CD8-positive, alpha-beta memory T cell (primary cell): ENCODE data around the gene CHST7. TPM values are rescaled to one million over a fixed set of nuclear protein-coding genes. Genes with fewer than 3 reads are reported as not detected.
"Not testable (repeated sequence)": the region's sequence is repeated elsewhere in the genome, so short reads cannot be mapped to it uniquely, and the experiment has no call there.

ENCODE experiments used
- CTCF ChIA-PET: fragments of 350-600 bp; sonication (Branson Sonifier 250); formaldehyde crosslinking; loops from one replicate; lab custom pipeline; 2021; ENCODE audit warnings: antibody characterized with exemption; lab: Charles Lee
- POLR2A ChIA-PET: fragments of 350-600 bp; sonication (Branson Sonifier 250); formaldehyde crosslinking; loops from one replicate; lab custom pipeline; 2021; ENCODE audit warnings: antibody characterized with exemption; lab: Charles Lee
- DNase-seq, 5 donors: peaks; one replicate each; pipeline versions ENCODE4 v3.0.0 to v3.0.0-alpha.2; 2020 to 2022; ENCODE audit warnings: mixed read lengths in 1 of 5
- H3K27ac ChIP-seq: one replicate; pipeline ENCODE4 v1.7.0; 2013; ENCODE audit warnings: low read depth, mild to moderate bottlenecking, low read length, moderate library complexity
- H3K27me3 ChIP-seq: 2 replicates; pipeline ENCODE4 v1.7.0; 2013; ENCODE audit warnings: low read length, mild to moderate bottlenecking; ENCODE audit not compliant: insufficient read depth, poor library complexity, severe bottlenecking
- H3K36me3 ChIP-seq: 2 replicates; pipeline ENCODE4 v1.7.0; 2013; ENCODE audit warnings: mild to moderate bottlenecking, low read length, moderate library complexity; ENCODE audit not compliant: insufficient read depth
- H3K4me1 ChIP-seq: 2 replicates; pipeline ENCODE4 v1.7.0; 2013; ENCODE audit warnings: mild to moderate bottlenecking, low read length, moderate library complexity; ENCODE audit not compliant: insufficient read depth
- H3K4me3 ChIP-seq: 2 replicates; pipeline ENCODE4 v1.7.0; 2013; ENCODE audit warnings: mild to moderate bottlenecking, low read length
- H3K9me3 ChIP-seq: 2 replicates; pipeline ENCODE4 v1.7.0; 2013; ENCODE audit warnings: mild to moderate bottlenecking, low read length
- H3K27ac Mint-ChIP-seq, 8 donors: one replicate each; pipeline ENCODE4 v1.8.0; 2020 to 2021; ENCODE audit warnings: mixed read lengths in 8 of 8, mild to moderate bottlenecking in 6 of 8, inconsistent platforms in 3 of 8, moderate library complexity in 3 of 8
- H3K27me3 Mint-ChIP-seq, 2 donors: one replicate each; pipeline ENCODE4 v1.8.0; 2020 to 2021; ENCODE audit warnings: mixed read lengths in 2 of 2, mild to moderate bottlenecking in 1 of 2, moderate library complexity in 1 of 2
- H3K36me3 Mint-ChIP-seq, 3 donors: one replicate each; pipeline ENCODE4 v1.8.0; 2020 to 2021; ENCODE audit warnings: mixed read lengths in 3 of 3, inconsistent platforms in 1 of 3, mild to moderate bottlenecking in 1 of 3
- H3K4me1 Mint-ChIP-seq, 3 donors: one replicate each; pipeline ENCODE4 v1.8.0; 2020 to 2021; ENCODE audit warnings: mixed read lengths in 3 of 3, inconsistent platforms in 1 of 3, mild to moderate bottlenecking in 1 of 3
- H3K4me3 Mint-ChIP-seq, 7 donors: one replicate each; pipeline ENCODE4 v1.8.0; 2020 to 2021; ENCODE audit warnings: mixed read lengths in 7 of 7, mild to moderate bottlenecking in 6 of 7, moderate library complexity in 4 of 7, inconsistent platforms in 2 of 7
- H3K9me3 Mint-ChIP-seq, 5 donors: one replicate each; pipeline ENCODE4 v1.8.0; 2020 to 2022; ENCODE audit warnings: mixed read lengths in 5 of 5, mild to moderate bottlenecking in 3 of 5, moderate library complexity in 2 of 5, inconsistent platforms in 1 of 5
- polyA plus RNA-seq: library from polyadenylated mRNA; unstranded; fragments of 300-500 nt; fragmentation: Illumina TruSeq; gene quantifications from one replicate; pipeline ENCODE4 v1.2.3, GENCODE V29; 2021
- total RNA-seq, 2 experiments: library from RNA; stranded (reverse); gene quantifications; one replicate each; pipeline ENCODE4 v1.2.3, GENCODE V29; 2021

The CHST7 gene
- total RNA-seq (1 to 10 TPM; 3.5 to 3.9 TPM), polyA plus RNA-seq (8.0 TPM)

- peak within 1 kb of the TSS; percentile 33 for H3K4me3 ChIP-seq
These were observed at the start of gene CHST7 for GRCh38 chrX:46573331-46573891. TSS of gene CHST7 (plus strand) at chrX:46573765. CDS start at chrX:46573932, 167 bp downstream.

GRCh38 chrX:46528640-46529039 lies 44.9 kb upstream of the CHST7 start:
- H3K36me3 Mint-ChIP-seq: peaks cover 0 to 18% (median 0%) of the 10 kb centered on the region in 3 donors
- H3K4me1 ChIP-seq, H3K4me3 ChIP-seq, CTCF ChIA-PET, H3K27ac Mint-ChIP-seq, H3K4me1 Mint-ChIP-seq, H3K27ac ChIP-seq, H3K27me3 ChIP-seq, H3K9me3 ChIP-seq, H3K27me3 Mint-ChIP-seq, H3K4me3 Mint-ChIP-seq, POLR2A ChIA-PET, H3K9me3 Mint-ChIP-seq, H3K36me3 ChIP-seq, DNase-seq: not testable (repeated sequence)

More at GRCh38 chrX:46573331-46573891, at the start of gene CHST7:
- peaks cover 39 to 47% (median 45%) of the 10 kb centered on the region in 3 donors for H3K4me1 Mint-ChIP-seq
- Histone ChIP-seq H3K36me3 (no peaks in the 10 kb centered on the region), H3K27ac (peak within 1 kb of the TSS; percentile 74), H3K4me1 (peaks cover 13% of the 10 kb centered on the region), H3K9me3 (no peaks in the 10 kb centered on the region), H3K27me3 (no peaks in the 10 kb centered on the region)
- H3K9me3 Mint-ChIP-seq: peaks cover 0 to 2% (median 0%) of the 10 kb centered on the region in 5 donors
- peak within 1 kb of the TSS; percentile 82 to 95 (median 88) for H3K27ac Mint-ChIP-seq
- peaks cover 0 to 5% (median 1%) of the 10 kb centered on the region in 3 donors for H3K36me3 Mint-ChIP-seq
- ChIA-PET POLR2A (interaction anchor here (1.0 to 1.2 kb wide), 3 partner anchors 14 to 69 kb away, joined by 3 to 6 read pairs (median 4); no protein-coding TSS in a partner anchor), CTCF (interaction anchor here (0.8 to 1.5 kb wide), 8 partner anchors 13 to 134 kb away, joined by 3 to 7 read pairs (median 4); no protein-coding TSS in a partner anchor)
- peak within 1 kb of the TSS; percentile 58 to 92 (median 82) for H3K4me3 Mint-ChIP-seq
- no peaks in the 10 kb centered on the region for H3K27me3 Mint-ChIP-seq
- DNase-seq: peak; percentile 16 to 78 (median 57)

- H3K27me3 Mint-ChIP-seq, POLR2A ChIA-PET, H3K4me3 ChIP-seq, H3K27ac ChIP-seq, H3K9me3 ChIP-seq, H3K4me1 ChIP-seq, H3K4me1 Mint-ChIP-seq, H3K4me3 Mint-ChIP-seq, H3K27me3 ChIP-seq, DNase-seq, CTCF ChIA-PET, H3K36me3 ChIP-seq, H3K9me3 Mint-ChIP-seq, H3K27ac Mint-ChIP-seq: not testable (repeated sequence)
- H3K36me3 Mint-ChIP-seq: peaks cover 0 to 18% (median 0%) of the 10 kb centered on the region in 3 donors
These were observed 43.7 kb upstream of the CHST7 start for GRCh38 chrX:46529740-46530403.

GRCh38 chrX:46530404-46530908 lies 43.1 kb upstream of the CHST7 start:
- H3K4me1 Mint-ChIP-seq, H3K36me3 ChIP-seq, H3K4me3 ChIP-seq, CTCF ChIA-PET, H3K4me1 ChIP-seq, H3K27me3 ChIP-seq, H3K9me3 Mint-ChIP-seq, H3K9me3 ChIP-seq, H3K27ac ChIP-seq, H3K4me3 Mint-ChIP-seq, DNase-seq, POLR2A ChIA-PET, H3K27me3 Mint-ChIP-seq: not testable (repeated sequence)
- Mint-ChIP-seq H3K36me3 (peaks cover 0 to 18% (median 0%) of the 10 kb centered on the region in 3 donors), H3K27ac (peak overlapping the region in 1 of 8 donors; percentile 10)

GRCh38 chrX:46531442-46531841 lies 42.1 kb upstream of the CHST7 start:
- Histone ChIP-seq H3K27ac (no peak overlapping the region), H3K4me1 (no peaks in the 10 kb centered on the region), H3K4me3 (no peak overlapping the region), H3K36me3 (no peaks in the 10 kb centered on the region), H3K27me3 (no peaks in the 10 kb centered on the region), H3K9me3 (no peaks in the 10 kb centered on the region)
- ChIA-PET CTCF (no interaction called here), POLR2A (no interaction called here)
- Mint-ChIP-seq H3K4me3 (no peak overlapping the region), H3K4me1 (no peaks in the 10 kb centered on the region), H3K27me3 (peaks cover 0 to 5% of the 10 kb centered on the region in 2 donors), H3K36me3 (peaks cover 0 to 17% (median 0%) of the 10 kb centered on the region in 3 donors), H3K9me3 (no peaks in the 10 kb centered on the region), H3K27ac (no peak overlapping the region)
- DNase-seq: no peak

DNA sequence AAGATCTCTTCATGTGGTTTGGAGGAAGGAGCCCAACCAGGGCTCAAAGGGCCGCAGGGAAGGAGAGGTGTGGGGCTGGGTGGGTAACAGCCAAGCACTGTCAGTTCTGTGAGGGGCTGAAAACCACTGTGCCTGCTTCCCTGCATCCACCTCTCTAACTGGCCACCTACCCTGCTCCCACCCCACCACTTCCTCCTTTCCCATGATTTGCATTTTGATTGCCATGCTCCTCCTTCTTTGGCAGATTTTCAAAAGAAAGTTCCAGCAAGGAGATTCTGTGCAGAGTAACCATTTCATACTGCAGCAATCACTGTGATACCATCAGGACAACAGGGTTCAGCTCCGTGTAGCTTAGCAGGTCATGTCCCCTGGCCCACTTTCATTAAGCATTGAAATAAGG lies 30.1 kb upstream of the CHST7 start:
- Mint-ChIP-seq H3K27ac (peak overlapping the region; percentile 7 to 98 (median 64)), H3K4me3 (peak overlapping the region in 3 of 7 donors; percentile 12 to 52 (median 34)), H3K9me3 (no peaks in the 10 kb centered on the region), H3K27me3 (peaks cover 0 to 5% of the 10 kb centered on the region in 2 donors), H3K4me1 (peaks cover 26 to 36% (median 28%) of the 10 kb centered on the region in 3 donors), H3K36me3 (peaks cover 0 to 29% (median 4%) of the 10 kb centered on the region in 3 donors)
- Histone ChIP-seq H3K9me3 (no peaks in the 10 kb centered on the region), H3K4me1 (peaks cover 25% of the 10 kb centered on the region), H3K27me3 (no peaks in the 10 kb centered on the region), H3K4me3 (no peak overlapping the region), H3K27ac (no peak overlapping the region), H3K36me3 (no peaks in the 10 kb centered on the region)
- DNase-seq: no peak
- ChIA-PET CTCF (no interaction called here), POLR2A (no interaction called here)

DNA sequence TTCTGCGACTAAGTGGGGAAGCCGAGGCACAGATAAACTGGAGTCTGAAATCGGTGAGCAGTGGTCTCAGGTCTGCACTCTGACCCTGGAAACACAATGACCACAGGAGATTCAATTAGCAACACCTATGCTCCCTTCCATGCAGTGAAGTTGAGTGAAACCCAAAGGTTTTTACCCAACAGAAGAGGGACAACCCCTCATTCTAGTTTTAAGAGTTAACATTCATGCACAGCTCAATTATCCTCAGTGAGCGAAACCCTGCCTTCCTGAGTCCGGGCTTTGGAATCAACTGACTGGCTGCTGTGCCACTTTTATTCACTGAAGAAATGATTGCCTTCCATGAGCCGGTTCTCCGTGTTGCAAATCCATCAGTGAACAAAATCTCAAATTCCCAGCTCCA lies 29.0 kb upstream of the CHST7 start:
- H3K4me3 Mint-ChIP-seq: peak overlapping the region; percentile 88 to 95 (median 95)
- H3K27me3 ChIP-seq, POLR2A ChIA-PET, CTCF ChIA-PET, H3K36me3 ChIP-seq, DNase-seq, H3K9me3 ChIP-seq, H3K9me3 Mint-ChIP-seq, H3K27me3 Mint-ChIP-seq: not testable (repeated sequence)
- peaks cover 28 to 40% (median 29%) of the 10 kb centered on the region in 3 donors for H3K4me1 Mint-ChIP-seq
- H3K4me3 ChIP-seq: peak overlapping the region; percentile 74
- H3K36me3 Mint-ChIP-seq: peaks cover 0 to 30% (median 4%) of the 10 kb centered on the region in 3 donors
- peaks cover 25% of the 10 kb centered on the region for H3K4me1 ChIP-seq
- peak overlapping the region; percentile 84 to 98 (median 96) for H3K27ac Mint-ChIP-seq
- H3K27ac ChIP-seq: peak overlapping the region; percentile 86
